HG03175 (cell line): ENCODE measurements around the gene GRPR.
"Not testable (repeated sequence)": the region's sequence is repeated elsewhere in the genome, so short reads cannot be mapped to it uniquely, and the experiment has no call there.

Experiments used
- ATAC-seq: cut with Tn5 transposase; IDR thresholded peaks from one replicate; pipeline ENCODE4 v1.9.1; 2021; ENCODE audit warnings: mild to moderate bottlenecking, moderate library complexity; ENCODE audit not compliant: unreplicated experiment

Gene GRPR

GRCh38 chrX:16136080-16136479 lies 12.7 kb downstream of the GRPR start:
- no peak for ATAC-seq

DNA sequence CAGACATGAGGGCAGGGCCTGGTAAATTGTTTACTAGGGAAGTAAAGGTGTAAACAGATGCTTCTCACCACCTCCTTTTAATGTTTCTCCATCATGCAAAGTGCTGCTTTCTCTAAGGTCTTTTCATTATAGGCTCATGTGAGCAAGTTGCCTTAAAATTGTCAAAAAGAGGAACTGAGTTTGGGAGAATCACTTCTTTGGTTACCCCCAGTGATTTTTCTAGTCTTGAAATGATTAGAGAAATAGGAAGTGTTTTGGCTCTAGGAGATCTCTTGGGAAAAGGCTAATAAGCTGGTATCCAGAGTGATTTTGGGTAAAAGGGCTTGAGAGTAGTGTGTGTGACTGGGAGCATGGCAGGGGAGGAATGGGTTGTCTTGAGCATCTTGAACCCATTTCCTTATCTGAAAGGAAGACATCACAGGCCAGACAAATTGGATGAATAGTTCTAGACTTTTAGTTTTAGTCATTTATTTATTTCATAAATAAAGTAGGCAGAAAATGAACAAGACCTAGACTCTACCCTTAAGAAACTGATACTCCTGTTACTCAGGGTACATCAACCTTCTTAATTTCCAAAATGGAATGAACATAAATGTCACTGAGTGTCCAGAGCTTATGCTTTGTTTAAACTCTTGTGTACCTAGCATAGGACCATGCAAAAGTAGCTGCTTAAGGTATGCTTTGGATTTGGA lies 14.2 kb downstream of the GRPR start:
- peak; percentile 90 for ATAC-seq

GRCh38 chrX:16138108-16138427 lies 14.7 kb downstream of the GRPR start:
- peak; percentile 35 for ATAC-seq

DNA sequence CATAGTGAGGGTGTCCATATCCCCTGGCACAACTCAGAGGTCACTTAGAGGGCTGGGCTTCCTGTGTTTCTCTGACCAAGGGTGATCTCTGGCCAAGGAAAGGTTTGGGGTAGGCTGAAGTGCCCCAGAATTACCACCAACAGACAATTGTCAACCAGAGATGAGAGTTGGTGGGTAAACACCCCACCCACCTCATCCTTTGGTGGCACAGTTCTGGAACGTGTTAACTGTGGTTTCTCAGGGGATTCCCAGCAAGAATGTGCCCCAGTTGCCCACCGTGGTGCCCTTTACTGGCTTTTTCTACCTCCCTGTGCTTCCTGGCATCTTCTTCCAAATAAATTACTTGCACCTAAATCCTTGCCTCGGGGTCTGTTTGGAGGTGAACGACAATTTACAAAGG lies 17.1 kb downstream of the GRPR start:
- no peak for ATAC-seq

- no peak for ATAC-seq
Measured at GRCh38 chrX:16140983-16141382, 17.6 kb downstream of the GRPR start.

- no peak for ATAC-seq
Measured at GRCh38 chrX:16141422-16142245, 18.3 kb downstream of the GRPR start.

DNA sequence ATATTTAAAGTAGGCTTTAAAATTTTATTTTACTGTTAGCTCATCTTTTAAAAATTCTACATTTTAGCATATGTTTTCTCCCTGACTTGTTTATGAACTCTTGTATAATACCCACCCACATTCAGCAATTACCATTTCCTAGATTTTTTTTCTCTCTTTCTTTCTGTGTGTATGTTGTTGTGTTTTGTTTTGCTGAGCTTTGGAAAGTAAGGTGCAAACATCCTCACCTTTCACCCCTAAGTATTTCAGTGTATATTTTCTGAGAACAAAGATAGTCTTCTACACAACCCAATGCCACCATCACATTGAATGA lies 18.8 kb downstream of the GRPR start:
- no peak for ATAC-seq

DNA sequence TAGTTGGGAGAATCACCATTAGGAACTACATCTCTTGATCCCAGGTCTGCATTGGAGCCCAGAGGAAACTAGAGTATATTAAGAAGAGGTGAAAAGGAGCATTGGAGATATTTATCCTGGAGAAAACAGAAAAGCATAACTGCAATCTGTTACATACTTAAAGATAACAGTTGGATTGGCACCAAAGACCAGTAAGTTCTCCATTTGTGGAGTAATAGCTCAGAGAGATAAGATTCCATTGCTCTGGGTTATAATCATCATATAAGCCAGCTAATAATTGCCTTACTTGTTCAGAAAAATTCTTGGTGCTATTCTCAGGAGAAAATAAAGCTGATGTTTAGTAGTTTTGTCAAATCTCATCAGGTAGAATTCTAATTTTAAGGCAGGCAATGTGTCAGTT lies 20.6 kb downstream of the GRPR start:
- ATAC-seq: no peak

DNA sequence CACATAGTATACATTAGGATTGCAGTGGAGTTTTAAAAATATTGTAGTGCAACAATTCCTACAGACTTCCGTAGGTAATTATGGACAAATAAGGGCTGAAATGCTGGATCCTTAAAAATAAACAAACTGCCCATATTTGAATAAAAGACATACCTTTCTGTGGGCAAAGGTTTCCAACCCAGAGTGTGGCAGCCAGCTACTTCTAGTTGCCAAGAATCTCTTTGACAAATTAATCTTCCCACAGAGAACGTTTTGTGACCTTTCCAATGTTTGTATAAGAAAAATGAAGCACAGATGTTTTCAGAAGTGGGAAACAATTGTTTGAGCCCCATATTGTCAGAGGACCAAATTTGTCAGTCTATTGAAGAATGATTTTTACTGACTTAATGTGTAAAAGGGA lies 21.1 kb downstream of the GRPR start:
- ATAC-seq: no peak

DNA sequence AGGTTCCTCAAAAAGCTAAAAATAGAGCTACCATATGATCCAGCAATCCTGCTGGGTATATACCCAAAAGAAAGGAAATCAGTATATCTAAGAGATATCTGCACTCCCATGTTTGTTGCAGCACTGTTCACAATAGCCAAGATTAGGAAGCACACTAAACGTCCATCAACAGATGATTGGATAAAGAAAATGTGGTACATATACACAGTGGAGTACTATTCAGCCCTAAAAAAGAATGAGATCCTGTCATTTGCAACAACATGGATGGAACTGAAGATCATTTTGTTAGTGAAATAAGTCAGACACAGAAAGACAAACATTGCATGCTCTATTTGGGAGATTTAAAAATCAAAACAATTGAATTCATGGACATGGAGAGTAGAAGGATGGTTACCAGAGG lies 21.7 kb downstream of the GRPR start:
- not testable (repeated sequence) for ATAC-seq

DNA sequence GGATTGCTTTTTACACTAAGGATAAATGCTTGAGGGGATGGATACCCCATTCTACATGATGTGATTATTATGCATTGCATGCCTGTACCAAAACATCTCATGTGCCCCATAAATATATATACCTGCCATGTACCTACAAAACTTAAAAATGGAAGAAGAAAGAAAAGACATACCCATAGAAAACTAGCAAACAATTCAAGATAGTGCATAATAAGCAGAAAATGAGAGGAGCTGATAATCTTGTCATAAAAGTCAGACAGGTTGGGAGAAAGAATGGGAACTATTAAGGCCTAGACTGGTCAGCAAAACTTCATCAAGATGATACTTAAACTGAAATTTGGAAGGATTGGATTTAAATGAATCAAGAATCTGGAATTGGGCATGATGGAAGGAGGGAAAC lies 22.3 kb downstream of the GRPR start:
- ATAC-seq: no peak

GRCh38 chrX:16148896-16149295 lies 25.5 kb downstream of the GRPR start:
- ATAC-seq: no peak

DNA sequence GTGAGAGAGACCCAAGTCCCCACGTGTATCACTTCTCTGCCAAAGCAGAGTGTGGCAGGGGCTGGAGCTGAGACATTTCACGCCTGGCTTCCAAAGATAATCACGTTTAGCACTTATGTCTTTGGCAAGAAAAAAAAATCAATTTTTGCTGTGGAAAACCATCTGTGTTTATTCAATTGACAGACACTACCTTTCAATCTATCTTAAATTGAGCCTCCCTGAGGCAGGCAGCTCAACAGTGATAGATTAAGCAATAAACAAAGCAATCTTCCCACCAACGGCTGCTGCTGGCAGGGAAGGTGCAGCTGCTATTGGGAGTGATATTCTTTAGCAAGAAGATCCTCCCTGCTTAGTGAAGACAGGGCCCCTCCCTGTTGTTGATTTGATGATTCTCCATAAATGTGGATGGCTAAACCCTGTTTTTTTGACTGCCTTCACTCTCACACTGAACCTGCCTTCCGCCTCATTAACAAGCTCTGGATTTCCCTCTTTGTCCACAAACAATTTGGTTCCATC lies 32.3 kb downstream of the GRPR start:
- ATAC-seq: no peak

- no peak for ATAC-seq
Measured at GRCh38 chrX:16156692-16157331, 33.4 kb downstream of the GRPR start.

DNA sequence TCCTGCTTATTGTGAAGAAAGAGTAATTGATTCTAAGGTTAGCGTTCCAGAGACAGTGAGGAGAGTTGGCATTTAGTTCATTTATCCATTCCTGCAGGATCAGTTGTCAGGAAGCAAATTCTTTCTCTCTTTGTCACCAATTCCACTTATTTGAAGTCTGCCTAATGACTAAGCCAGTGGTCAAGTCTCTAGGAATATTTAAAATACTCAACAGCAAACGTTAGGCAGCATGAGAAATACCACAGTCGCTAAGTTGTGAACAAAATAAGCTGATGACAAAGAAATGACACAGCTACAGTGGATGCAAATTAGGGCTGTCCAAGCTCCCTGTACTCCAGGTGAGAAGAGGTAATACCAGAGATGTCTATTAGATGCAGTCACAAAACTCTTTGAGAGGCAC lies 37.4 kb downstream of the GRPR start:
- no peak for ATAC-seq

- not testable (repeated sequence) for ATAC-seq
Measured at GRCh38 chrX:16161173-16161572, 37.8 kb downstream of the GRPR start.

GRCh38 chrX:16162391-16162790 lies 39.0 kb downstream of the GRPR start:
- no peak for ATAC-seq

DNA sequence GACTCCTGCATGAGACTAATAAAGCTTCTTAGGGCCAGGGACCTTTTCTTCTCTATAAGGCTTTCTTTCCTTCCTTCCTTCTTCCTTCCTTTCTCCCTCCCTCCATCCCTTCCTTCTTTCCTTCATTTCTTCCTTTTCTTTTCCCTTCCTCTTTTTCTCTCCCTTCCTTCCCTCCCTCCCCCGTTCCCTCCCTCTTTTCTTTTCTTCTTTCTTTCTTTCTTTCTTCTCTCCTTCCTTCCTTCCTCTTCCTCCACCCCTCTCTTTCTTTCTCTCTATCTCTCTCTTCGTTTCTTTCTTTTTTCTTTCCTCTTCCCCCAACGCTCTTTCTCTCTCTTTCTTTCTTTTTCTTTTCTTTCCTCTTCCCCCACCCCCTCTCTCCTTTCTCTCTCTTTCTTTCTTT lies 41.4 kb downstream of the GRPR start:
- no peak for ATAC-seq

- ATAC-seq: no peak
Measured at GRCh38 chrX:16167181-16167580, 43.8 kb downstream of the GRPR start, which contains the start of gene MAGEB17. TSS of gene MAGEB17 (plus strand) at chrX:16167481. CDS start at chrX:16170383, 2,902 bp downstream.

DNA sequence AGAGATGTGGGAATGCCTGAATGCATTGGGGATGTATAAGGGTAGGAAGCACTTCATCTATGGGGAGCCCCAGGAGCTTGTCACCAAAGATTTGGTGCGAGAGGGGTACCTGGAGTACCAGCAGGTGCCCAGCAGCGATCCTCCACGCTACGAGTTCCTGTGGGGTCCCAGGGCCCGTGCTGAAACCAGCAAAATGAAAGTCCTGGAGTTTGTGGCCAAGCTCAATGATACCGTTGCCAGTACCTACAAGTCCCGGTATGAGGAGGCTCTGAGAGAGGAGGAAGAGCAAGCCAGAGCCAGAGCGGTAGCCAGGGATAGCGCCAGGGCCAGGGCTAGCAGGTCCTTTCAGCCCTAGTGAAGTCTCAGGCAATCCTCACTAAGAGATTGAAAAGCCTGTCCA lies 47.7 kb downstream of the GRPR start:
- ATAC-seq: no peak

GRCh38 chrX:16171944-16172343 lies 48.6 kb downstream of the GRPR start:
- ATAC-seq: no peak

GRCh38 chrX:16172391-16172790 lies 49.0 kb downstream of the GRPR start:
- ATAC-seq: no peak
